Parathyroid adenoma (tissue), 2 donors: ENCODE data around the gene ARHGAP18.

Source experiments
- H2AFZ ChIP-seq: fragments of 300-600 bp; sonication (generic); one replicate; pipeline ENCODE4 v1.7.0; 2017; ENCODE audit warnings: antibody characterized with exemption, mild to moderate bottlenecking
- H3K27ac ChIP-seq: fragments of 300-600 bp; sonication (generic); one replicate; pipeline ENCODE4 v1.7.0; 2017
- H3K27me3 ChIP-seq: fragments of 300-600 bp; sonication (generic); one replicate; pipeline ENCODE4 v1.7.0; 2017; ENCODE audit warnings: low read length; ENCODE audit not compliant: control insufficient read depth, insufficient read depth
- H3K36me3 ChIP-seq: fragments of 300-600 bp; sonication (generic); one replicate; pipeline ENCODE4 v1.7.0; 2017; ENCODE audit warnings: low read length; ENCODE audit not compliant: control insufficient read depth, insufficient read depth
- H3K4me1 ChIP-seq: fragments of 300-600 bp; sonication (generic); one replicate; pipeline ENCODE4 v1.7.0; 2017; ENCODE audit warnings: control low read depth
- H3K4me2 ChIP-seq: fragments of 300-600 bp; sonication (generic); one replicate; pipeline ENCODE4 v1.7.0; 2017; ENCODE audit warnings: low read length
- H3K4me3 ChIP-seq: fragments of 300-600 bp; sonication (generic); one replicate; pipeline ENCODE4 v1.7.0; 2017; ENCODE audit warnings: low read depth, low read length
- H3K79me2 ChIP-seq: fragments of 300-600 bp; sonication (generic); one replicate; pipeline ENCODE4 v1.7.0; 2017; ENCODE audit warnings: control low read depth
- H3K9ac ChIP-seq: fragments of 300-600 bp; sonication (generic); one replicate; pipeline ENCODE4 v1.7.0; 2017; ENCODE audit warnings: mild to moderate bottlenecking
- H3K9me3 ChIP-seq: fragments of 300-600 bp; sonication (generic); one replicate; pipeline ENCODE4 v1.7.0; 2017; ENCODE audit warnings: low read length; ENCODE audit not compliant: control insufficient read depth
- CTCF ChIP-seq: fragments of 300-600 bp; sonication (generic); IDR thresholded peaks from one replicate; pipeline ENCODE4 v1.7.0; 2017; ENCODE audit warnings: antibody characterized with exemption, mild to moderate bottlenecking
- donor health status: primary hyperparathyroidism.

The ARHGAP18 gene

GRCh38 chr6:129685662-129686031 lies 24.3 kb downstream of the ARHGAP18 start:
- H3K9me3 ChIP-seq: no peaks in the 10 kb centered on the region
- H3K27ac ChIP-seq: peak overlapping the region; percentile 90
- no peak overlapping the region for H3K9ac ChIP-seq
- no peak overlapping the region for H3K4me2 ChIP-seq
- peaks cover 28% of the 10 kb centered on the region for H3K79me2 ChIP-seq
- H2AFZ ChIP-seq: no peak overlapping the region
- peaks cover 56% of the 10 kb centered on the region for H3K4me1 ChIP-seq
- H3K4me3 ChIP-seq: no peak overlapping the region
- no peak for TF ChIP-seq CTCF
- no peaks in the 10 kb centered on the region for H3K27me3 ChIP-seq
- H3K36me3 ChIP-seq: no peaks in the 10 kb centered on the region

- H3K79me2 ChIP-seq: peaks cover 28% of the 10 kb centered on the region
- no peak overlapping the region for H2AFZ ChIP-seq
- no peak overlapping the region for H3K9ac ChIP-seq
- no peaks in the 10 kb centered on the region for H3K36me3 ChIP-seq
- no peak overlapping the region for H3K4me2 ChIP-seq
- no peak for TF ChIP-seq CTCF
- no peaks in the 10 kb centered on the region for H3K9me3 ChIP-seq
- peaks cover 56% of the 10 kb centered on the region for H3K4me1 ChIP-seq
- no peak overlapping the region for H3K4me3 ChIP-seq
- peak overlapping the region; percentile 90 for H3K27ac ChIP-seq
- H3K27me3 ChIP-seq: no peaks in the 10 kb centered on the region
These were observed 24.9 kb downstream of the ARHGAP18 start for GRCh38 chr6:129684903-129685661.

- Histone ChIP-seq H3K79me2 (peaks cover 25% of the 10 kb centered on the region), H2AFZ (peak overlapping the region; percentile 63), H3K36me3 (no peaks in the 10 kb centered on the region), H3K4me2 (peak overlapping the region; percentile 27), H3K4me1 (peaks cover 58% of the 10 kb centered on the region), H3K4me3 (no peak overlapping the region), H3K9ac (no peak overlapping the region), H3K9me3 (no peaks in the 10 kb centered on the region), H3K27me3 (no peaks in the 10 kb centered on the region), H3K27ac (peak overlapping the region; percentile 90)
- no peak for TF ChIP-seq CTCF
These were observed 25.6 kb downstream of the ARHGAP18 start for GRCh38 chr6:129684323-129684884.

- Histone ChIP-seq H3K36me3 (no peaks in the 10 kb centered on the region), H3K4me2 (peak overlapping the region; percentile 27), H2AFZ (peak overlapping the region; percentile 63), H3K4me1 (peaks cover 53% of the 10 kb centered on the region), H3K27ac (peak overlapping the region; percentile 90), H3K79me2 (peaks cover 19% of the 10 kb centered on the region), H3K4me3 (no peak overlapping the region), H3K9me3 (no peaks in the 10 kb centered on the region), H3K9ac (no peak overlapping the region), H3K27me3 (no peaks in the 10 kb centered on the region)
- no peak for TF ChIP-seq CTCF
These were observed 26.2 kb downstream of the ARHGAP18 start for GRCh38 chr6:129683601-129684322.
